Measurements from ENCODE around the gene SIRPB1.

GRCh38 chr20:1616858-1617434 is 2.9 kb downstream of the SIRPB1 start:
- TF ChIP-seq CTCF (IDR thresholded peaks at IDR 0.05) = no peak
- TF ChIP-seq POLR2AphosphoS5 (IDR thresholded peaks at IDR 0.05) = no peak
- no peak for TF ChIP-seq POLR2A (IDR thresholded peaks at IDR 0.05; ENCODE audit: low read depth)

Data from esophagus muscularis mucosa (tissue), 3 donors.